Cardiac muscle cell (in vitro differentiated cells and primary cell): Measurements from ENCODE around the gene KRT16. TPM values are rescaled to one million over a fixed set of nuclear protein-coding genes. Genes with fewer than 3 reads are reported as not detected.
A peak's percentile ranks its signal among the peaks of the same experiment; 100 is the strongest.

Experiments used
- DNase-seq, 2 donors: peaks; one replicate each; pipeline versions ENCODE4 v3.0.0 to v3.0.0-alpha.2; 2010 to 2017; ENCODE audit warnings: low read depth in 1 of 2, low spot score in 1 of 2
- H3K27ac ChIP-seq: fragments of 200-600 bp; sonication (generic); 2 replicates; pipeline ENCODE4 v1.5.1; 2016
- H3K27me3 ChIP-seq: fragments of 200-600 bp; sonication (generic); 2 replicates; pipeline ENCODE4 v1.6.0; 2016; ENCODE audit warnings: control low read depth
- H3K36me3 ChIP-seq: fragments of 200-600 bp; sonication (generic); 2 replicates; pipeline ENCODE4 v1.5.1; 2016; ENCODE audit warnings: control low read depth
- H3K4me1 ChIP-seq: fragments of 200-600 bp; sonication (generic); 2 replicates; pipeline ENCODE4 v1.8.1; 2017; ENCODE audit warnings: low read depth, mild to moderate bottlenecking, mixed run types
- H3K4me3 ChIP-seq: fragments of 200-600 bp; sonication (generic); 2 replicates; pipeline ENCODE4 v1.5.1; 2016; ENCODE audit warnings: mild to moderate bottlenecking
- H3K9me3 ChIP-seq: fragments of 200-600 bp; sonication (generic); 2 replicates; pipeline ENCODE4 v1.5.1; 2017; ENCODE audit warnings: low read depth, mild to moderate bottlenecking, control low read depth
- CTCF ChIP-seq: IDR thresholded peaks from 2 replicates; pipeline ENCODE4 v1.5.1; 2012; ENCODE audit warnings: low read depth, mild to moderate bottlenecking, low read length
- polyA plus RNA-seq: library from polyadenylated mRNA; unstranded; fragments of >200 nt; fragmentation: Nextera tagmentation; extraction: Ambion mirVana; gene quantifications from 2 replicates; pipeline ENCODE4 v1.2.1, GENCODE V29; 2016
- total RNA-seq: library from RNA; depleted of rRNA; stranded (reverse); fragments of >200 nt; gene quantifications from 2 replicates; pipeline ENCODE4 v1.2.3, GENCODE V29; 2016

KRT16 gene
- total and polyA plus RNA-seq, 2 experiments from 2014 or later: 0.16 TPM; not detected in 1

- H3K4me1 ChIP-seq: peaks cover 8% of the 10 kb centered on the region
- H3K27ac ChIP-seq: peak overlapping the region; percentile 2
- DNase-seq: peak in 1 of 2 donors; percentile 36
- no peak for TF ChIP-seq CTCF
- H3K4me3 ChIP-seq: no peak overlapping the region
- H3K36me3 ChIP-seq: no peaks in the 10 kb centered on the region
- no peaks in the 10 kb centered on the region for H3K27me3 ChIP-seq
- H3K9me3 ChIP-seq: no peaks in the 10 kb centered on the region
Measured at GRCh38 chr17:41563607-41564170, 48.9 kb downstream of the KRT16 start.

GRCh38 chr17:41561554-41561953 lies 51.0 kb downstream of the KRT16 start:
- TF ChIP-seq CTCF: no peak
- DNase-seq: no peak
- Histone ChIP-seq H3K9me3 (no peaks in the 10 kb centered on the region), H3K27ac (no peak overlapping the region), H3K4me1 (peaks cover 8% of the 10 kb centered on the region), H3K27me3 (no peaks in the 10 kb centered on the region), H3K36me3 (no peaks in the 10 kb centered on the region), H3K4me3 (no peak overlapping the region)

Other genes starting within 250 kb of the KRT16 start
- not detected in 2 replicates for gene KRT33B, start 243.0 kb downstream of the KRT16 start, total RNA-seq
- not detected in 2 replicates for gene KRT33B, start 243.0 kb downstream of the KRT16 start, polyA plus RNA-seq
- not detected in 2 replicates for gene KRT34, start 230.5 kb downstream of the KRT16 start, total RNA-seq
- not detected in 2 replicates for gene KRT34, start 230.5 kb downstream of the KRT16 start, polyA plus RNA-seq
- gene KRT31, start 215.2 kb downstream of the KRT16 start, total RNA-seq: not detected in 2 replicates
- gene KRT31, start 215.2 kb downstream of the KRT16 start, polyA plus RNA-seq: not detected in 2 replicates
- gene KRT37, start 188.2 kb downstream of the KRT16 start, total RNA-seq: not detected in 2 replicates
- gene KRT37, start 188.2 kb downstream of the KRT16 start, polyA plus RNA-seq: not detected in 2 replicates
- not detected in 2 replicates for gene KRT38, start 171.8 kb downstream of the KRT16 start, total RNA-seq
- gene KRT38, start 171.8 kb downstream of the KRT16 start, polyA plus RNA-seq: not detected in 2 replicates
- not detected in 2 replicates for gene KRT32, start 145.4 kb downstream of the KRT16 start, total RNA-seq
- not detected in 2 replicates for gene KRT32, start 145.4 kb downstream of the KRT16 start, polyA plus RNA-seq
- not detected in 2 replicates for gene KRT35, start 131.6 kb downstream of the KRT16 start, total RNA-seq
- not detected in 2 replicates for gene KRT35, start 131.6 kb downstream of the KRT16 start, polyA plus RNA-seq
- not detected in 2 replicates for gene KRT36, start 122.9 kb downstream of the KRT16 start, total RNA-seq
- gene KRT36, start 122.9 kb downstream of the KRT16 start, polyA plus RNA-seq: not detected in 2 replicates
- gene KRT13, start 107.2 kb downstream of the KRT16 start, total RNA-seq: not detected in 2 replicates
- not detected in 2 replicates for gene KRT13, start 107.2 kb downstream of the KRT16 start, polyA plus RNA-seq
- gene KRT15, start 93.9 kb downstream of the KRT16 start, total RNA-seq: 0.09 and 0.28 TPM in 2 replicates
- gene KRT15, start 93.9 kb downstream of the KRT16 start, polyA plus RNA-seq: 0.15 TPM in 1 of 2 replicates, not detected in the other
- gene KRT19, start 84.5 kb downstream of the KRT16 start, total RNA-seq: 303 and 522 TPM in 2 replicates
- gene KRT19, start 84.5 kb downstream of the KRT16 start, polyA plus RNA-seq: 270 and 501 TPM in 2 replicates
- not detected in 2 replicates for gene KRT9, start 40.7 kb downstream of the KRT16 start, total RNA-seq
- gene KRT9, start 40.7 kb downstream of the KRT16 start, polyA plus RNA-seq: not detected in 2 replicates
- not detected in 2 replicates for gene KRT14, start 25.9 kb downstream of the KRT16 start, total RNA-seq
- gene KRT14, start 25.9 kb downstream of the KRT16 start, polyA plus RNA-seq: 0.20 TPM in 1 of 2 replicates, not detected in the other
- not detected in 2 replicates for gene KRT17, start 11.8 kb upstream of the KRT16 start, total RNA-seq
- 1.2 TPM in 1 of 2 replicates, not detected in the other for gene KRT17, start 11.8 kb upstream of the KRT16 start, polyA plus RNA-seq
- 153 and 285 TPM in 2 replicates for gene EIF1, start 76.1 kb upstream of the KRT16 start, total RNA-seq
- gene EIF1, start 76.1 kb upstream of the KRT16 start, polyA plus RNA-seq: 726 and 784 TPM in 2 replicates
- gene GAST, start 99.6 kb upstream of the KRT16 start, total RNA-seq: not detected in 2 replicates
- gene GAST, start 99.6 kb upstream of the KRT16 start, polyA plus RNA-seq: not detected in 2 replicates
- gene HAP1, start 121.9 kb upstream of the KRT16 start, total RNA-seq: 0.98 and 1.8 TPM in 2 replicates
- 0.80 and 2.1 TPM in 2 replicates for gene HAP1, start 121.9 kb upstream of the KRT16 start, polyA plus RNA-seq
- gene JUP, start 173.9 kb upstream of the KRT16 start, total RNA-seq: 296 and 359 TPM in 2 replicates
- 160 and 206 TPM in 2 replicates for gene JUP, start 173.9 kb upstream of the KRT16 start, polyA plus RNA-seq
- 118 and 153 TPM in 2 replicates for gene P3H4, start 199.2 kb upstream of the KRT16 start, total RNA-seq
- 137 and 138 TPM in 2 replicates for gene P3H4, start 199.2 kb upstream of the KRT16 start, polyA plus RNA-seq
- 265 and 336 TPM in 2 replicates for gene FKBP10, start 200.2 kb upstream of the KRT16 start, total RNA-seq
- 113 and 165 TPM in 2 replicates for gene FKBP10, start 200.2 kb upstream of the KRT16 start, polyA plus RNA-seq
- 164 and 190 TPM in 2 replicates for gene NT5C3B, start 223.5 kb upstream of the KRT16 start, total RNA-seq
- gene NT5C3B, start 223.5 kb upstream of the KRT16 start, polyA plus RNA-seq: 221 and 222 TPM in 2 replicates
- gene KLHL10, start 225.1 kb upstream of the KRT16 start, total RNA-seq: 0.36 TPM in 1 of 2 replicates, not detected in the other
- 0.14 TPM in 1 of 2 replicates, not detected in the other for gene KLHL10, start 225.1 kb upstream of the KRT16 start, polyA plus RNA-seq